ENCODE data around the gene COL20A1.
A peak's percentile ranks its signal among the peaks of the same experiment; 100 is the strongest.

The COL20A1 gene

GRCh38 chr20:63261060-63261794 lies 31.8 kb upstream of the COL20A1 start:
- no peak for DNase-seq

DNA sequence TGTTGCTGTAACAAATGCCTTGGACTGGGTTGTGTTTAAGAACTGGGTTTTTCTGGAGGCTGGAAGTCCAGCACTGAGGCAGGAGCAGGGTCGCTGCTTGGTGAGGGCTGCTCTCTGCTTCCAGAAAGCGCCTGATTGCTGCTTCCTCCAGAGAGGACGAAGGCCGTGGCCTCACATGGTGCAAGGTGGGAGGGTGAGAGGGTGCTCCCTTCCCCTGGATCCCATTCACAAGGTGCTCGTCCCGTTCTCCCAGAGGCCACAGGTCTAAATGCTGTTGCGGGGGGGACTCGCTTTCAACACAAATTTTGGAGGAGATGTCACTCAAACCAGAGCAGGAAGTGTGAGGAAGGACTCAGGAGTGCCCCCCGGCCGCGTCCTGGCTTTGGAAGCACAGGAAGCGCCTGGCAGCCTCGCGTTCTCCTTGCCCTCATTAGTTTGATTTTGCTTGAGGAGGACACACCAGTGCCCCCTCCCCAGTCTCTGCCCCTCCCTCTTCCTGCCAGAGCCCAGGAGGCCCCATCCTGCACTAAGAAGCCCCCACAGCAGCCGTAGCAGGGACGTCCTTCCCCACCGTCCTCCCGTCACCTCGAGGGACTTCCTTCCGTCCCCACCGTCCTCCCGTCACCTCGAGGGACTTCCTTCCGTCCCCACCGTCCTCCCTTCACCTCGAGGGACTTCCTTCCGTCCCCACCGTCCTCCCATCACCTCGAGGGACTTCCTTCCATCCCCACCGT lies 31.0 kb upstream of the COL20A1 start:
- DNase-seq = no peak

DNA sequence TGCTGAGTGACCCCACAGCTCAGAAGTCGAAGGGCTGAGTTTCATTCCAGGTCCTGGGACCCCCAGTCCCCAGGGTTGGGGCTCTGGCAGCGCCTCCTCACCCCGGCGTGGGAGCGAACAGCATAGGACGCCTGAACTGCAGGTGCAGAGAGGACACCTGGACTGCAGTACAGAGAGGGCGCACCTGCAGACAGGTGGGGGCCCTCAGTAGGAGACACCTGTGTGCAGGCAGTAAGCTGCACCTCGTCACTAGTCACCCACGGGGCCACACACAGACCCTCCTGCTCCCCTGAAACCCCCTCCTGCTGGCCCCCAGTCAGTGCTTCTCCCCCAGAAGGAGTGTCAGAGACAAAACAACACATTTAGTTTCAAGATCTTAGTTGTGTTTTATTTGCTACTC lies 30.1 kb upstream of the COL20A1 start:
- no peak for DNase-seq

GRCh38 chr20:63264000-63264399 lies 29.0 kb upstream of the COL20A1 start:
- DNase-seq = no peak

- no peak for DNase-seq
Observed at GRCh38 chr20:63264519-63264918, 28.5 kb upstream of the COL20A1 start.

DNA sequence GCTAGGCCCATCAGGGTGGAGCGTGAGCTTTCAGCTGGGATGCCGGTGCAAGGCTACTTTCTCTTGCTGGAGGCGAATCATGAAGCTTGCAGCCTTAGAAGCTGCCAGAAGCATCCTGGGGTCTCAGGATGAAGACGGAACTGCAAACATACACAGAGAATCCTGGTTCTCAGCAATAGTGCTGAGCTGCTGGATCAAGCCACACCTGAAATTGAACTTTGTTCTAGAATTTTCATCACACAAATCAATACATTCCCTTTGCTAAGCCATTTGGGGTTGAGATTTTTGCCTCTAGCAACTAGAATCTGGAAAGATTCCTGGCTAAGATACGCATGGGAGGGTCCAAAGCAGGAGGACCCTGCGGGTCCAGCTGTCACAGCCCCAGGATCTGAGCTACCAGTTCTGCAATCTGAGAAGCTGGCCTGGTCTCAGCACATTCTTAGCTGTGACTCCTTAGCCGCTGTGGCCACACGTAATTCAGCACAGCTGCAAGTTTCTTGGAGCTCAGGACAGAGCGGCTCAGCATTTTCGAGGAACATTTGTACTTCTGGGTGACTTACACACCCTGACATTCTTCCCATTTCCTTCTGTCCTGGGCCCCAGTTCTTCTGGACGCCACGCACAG lies 27.0 kb upstream of the COL20A1 start:
- DNase-seq = peak; percentile 20

DNA sequence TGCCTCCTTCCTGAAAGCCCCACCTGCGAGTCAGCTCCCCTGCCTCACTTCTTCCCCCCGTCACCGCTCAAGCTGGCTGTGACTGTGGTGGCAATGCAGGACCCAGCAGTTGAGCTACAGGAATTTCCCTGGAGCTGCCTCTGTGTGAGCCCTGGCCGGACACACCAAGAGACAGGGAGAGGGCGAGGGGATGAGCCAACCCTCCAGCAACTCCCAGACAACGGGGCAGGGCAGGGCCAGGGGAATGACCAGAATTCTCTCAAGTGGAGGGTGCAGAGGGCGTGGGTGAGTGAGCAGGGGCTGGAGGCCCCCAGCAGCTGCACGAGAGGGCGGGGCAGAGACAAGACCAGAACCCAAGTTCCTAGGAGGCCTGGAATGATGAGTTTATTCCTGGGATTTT lies 25.3 kb upstream of the COL20A1 start:
- DNase-seq = no peak

GRCh38 chr20:63268256-63268655 lies 24.7 kb upstream of the COL20A1 start:
- no peak for DNase-seq

DNA sequence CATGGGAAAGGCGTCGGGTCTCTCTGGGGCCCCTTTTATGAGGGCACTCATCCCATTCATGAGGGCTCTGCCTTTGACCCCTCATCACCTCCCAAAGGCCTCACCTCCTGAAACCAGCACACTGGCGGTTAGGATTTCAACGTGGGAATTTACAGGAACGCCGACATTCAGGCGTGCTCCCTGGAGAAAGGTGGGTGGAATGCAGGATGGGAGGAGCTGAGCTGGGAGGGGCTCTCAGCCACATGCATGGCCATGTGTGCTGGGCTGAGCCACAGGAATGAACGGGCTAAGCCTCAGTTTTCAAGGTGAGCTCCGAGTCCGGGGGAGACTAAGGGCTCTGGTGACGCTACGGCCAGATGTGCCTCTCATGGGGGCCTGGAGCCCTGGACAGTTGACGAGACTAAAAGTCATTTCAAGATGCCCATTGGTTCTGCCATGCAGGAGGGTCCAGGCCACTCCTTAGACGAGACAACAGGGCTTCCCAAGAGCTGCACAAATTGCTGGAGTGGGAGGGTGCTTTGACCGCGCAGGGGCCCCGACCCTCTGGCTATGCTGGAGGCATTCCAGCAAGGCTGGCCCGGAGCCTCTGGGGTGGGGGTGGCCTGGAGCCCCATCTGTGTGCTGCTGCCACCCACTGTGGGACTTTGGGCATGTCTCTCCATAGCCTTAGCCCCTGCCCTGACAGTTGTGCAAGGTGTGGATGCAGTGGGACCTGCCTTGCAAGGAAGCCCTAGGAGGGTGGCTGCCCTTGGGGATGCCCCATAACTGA lies 24.1 kb upstream of the COL20A1 start:
- no peak for DNase-seq

GRCh38 chr20:63269724-63270123 lies 23.3 kb upstream of the COL20A1 start:
- DNase-seq = no peak

- no peak for DNase-seq
Observed at GRCh38 chr20:63270606-63271325, 22.2 kb upstream of the COL20A1 start.

- peak; percentile 86 for DNase-seq
Observed at GRCh38 chr20:63272105-63273058, 20.6 kb upstream of the COL20A1 start, which contains the start of gene ARFGAP1. TSS of gene ARFGAP1 (plus strand) at chr20:63272813. CDS start at chr20:63275581, 2,768 bp downstream.

DNA sequence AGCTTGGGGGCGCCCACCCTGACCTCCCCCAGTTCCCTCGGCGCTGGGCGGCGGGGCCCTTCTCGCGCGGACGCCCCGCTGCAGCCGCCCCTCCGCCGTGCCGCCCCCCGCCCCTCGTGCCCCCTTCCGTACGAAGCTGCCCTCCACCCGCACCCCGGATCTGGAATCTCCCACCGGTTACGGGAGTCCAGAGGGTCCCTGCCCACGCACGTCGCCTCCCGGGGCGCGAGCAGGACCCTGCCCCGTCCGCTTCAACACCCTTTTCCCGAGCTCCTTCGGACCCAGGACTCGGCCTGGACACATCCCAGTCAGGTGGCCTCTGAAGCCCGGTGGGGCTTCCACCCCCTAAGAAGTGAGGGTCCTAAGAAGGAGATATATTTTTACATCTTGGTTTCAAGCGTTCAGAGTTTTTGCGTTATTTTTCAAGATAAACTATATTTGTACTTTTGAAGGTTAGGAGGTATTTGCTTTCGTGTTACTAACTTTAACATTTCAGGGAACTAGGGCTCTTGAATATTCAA lies 19.9 kb upstream of the COL20A1 start:
- no peak for DNase-seq

GRCh38 chr20:63273635-63274380 lies 19.2 kb upstream of the COL20A1 start:
- DNase-seq = peak; percentile 86

DNA sequence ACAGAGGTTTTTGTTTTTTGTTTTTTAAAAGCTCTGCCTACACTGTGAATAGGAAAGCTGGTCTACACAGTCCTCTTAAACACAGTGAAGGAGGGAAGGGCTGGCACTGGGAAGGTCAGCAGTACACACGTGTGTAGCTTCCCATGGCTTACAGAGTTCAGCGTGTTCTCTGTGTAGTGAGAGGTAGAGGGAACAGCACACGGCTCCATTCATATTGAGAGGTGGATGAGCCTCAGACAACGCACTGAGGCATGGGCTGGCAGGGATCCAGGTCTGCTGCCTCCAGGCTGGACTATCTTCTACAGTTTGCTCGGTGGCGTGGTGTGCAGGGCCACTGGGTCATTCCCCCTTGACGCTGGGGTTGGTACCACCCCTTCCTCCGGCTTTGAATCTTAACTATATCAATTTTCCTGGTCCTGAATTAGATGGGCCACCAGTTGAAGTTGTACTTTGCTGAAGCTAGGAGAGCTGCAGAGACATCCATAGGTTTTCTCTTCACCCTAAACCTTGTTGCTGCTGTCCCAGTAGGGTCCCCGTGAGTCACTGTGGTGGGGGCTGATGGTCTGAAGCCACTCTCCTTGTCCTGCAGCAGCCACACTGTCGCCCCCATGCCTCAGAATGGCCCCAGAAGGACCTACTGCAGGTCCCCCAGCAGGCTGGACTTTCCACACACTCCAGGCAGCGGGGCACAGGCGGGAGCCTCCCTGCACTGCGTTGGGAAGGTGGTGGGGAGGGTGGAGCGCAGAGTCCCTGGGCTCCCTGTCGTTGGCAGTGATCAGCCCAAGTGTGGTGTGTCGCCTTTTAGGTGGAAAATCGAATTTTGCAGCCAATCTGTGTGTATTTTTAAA lies 18.4 kb upstream of the COL20A1 start:
- no peak for DNase-seq

- DNase-seq = no peak
Observed at GRCh38 chr20:63275825-63276224, 17.2 kb upstream of the COL20A1 start.

GRCh38 chr20:63276956-63277355 lies 16.0 kb upstream of the COL20A1 start:
- no peak for DNase-seq

GRCh38 chr20:63277466-63278272 lies 15.3 kb upstream of the COL20A1 start:
- DNase-seq = no peak
